Thyroid gland (tissue), 4 donors: ENCODE results near the gene MSANTD2. TPM values are rescaled to one million over a fixed set of nuclear protein-coding genes. Genes with fewer than 3 reads are reported as not detected.

Experiments
- DNase-seq, 2 donors: peaks; one replicate each; pipeline ENCODE4 v3.0.0-alpha.2; 2019
- H3K27ac ChIP-seq, 3 donors: fragments of 200-600 bp; sonication (generic); 1 replicate in 2 of 3; 2 replicates in 1 of 3; pipeline ENCODE4 v1.5.1; 2016 to 2019; ENCODE audit warnings: mild to moderate bottlenecking in 1 of 3, moderate library complexity in 1 of 3
- H3K27me3 ChIP-seq: fragments of 200-600 bp; sonication (generic); one replicate; pipeline ENCODE4 v1.5.1; 2019
- H3K36me3 ChIP-seq, 2 donors: fragments of 200-600 bp; sonication (generic); one replicate each; pipeline ENCODE4 v1.5.1; 2016 to 2019
- H3K4me1 ChIP-seq, 2 donors: fragments of 200-600 bp; sonication (generic); one replicate each; pipeline ENCODE4 v1.5.1; 2017 to 2019
- H3K4me3 ChIP-seq, 3 donors: fragments of 200-600 bp; sonication (generic); replicated peaks in 1 of 3; 1 replicate in 2 of 3; 2 replicates in 1 of 3; pipeline ENCODE4 v1.5.1; 2016; ENCODE audit warnings: mild to moderate bottlenecking in 1 of 3
- H3K9me3 ChIP-seq: fragments of 200-600 bp; sonication (generic); one replicate; pipeline ENCODE4 v1.5.1; 2017
- POLR2A ChIP-seq, 2 donors: fragments of 450-650 bp; IDR thresholded peaks; one replicate each; pipeline ENCODE4 v1.6.1; 2017; ENCODE audit warnings: antibody characterized with exemption in 2 of 2, mild to moderate bottlenecking in 2 of 2, moderate library complexity in 1 of 2
- WGBS, 2 donors: methylation state at CpG; one replicate each; pipeline ENCODE4 v1.1.5; 2017; 5-methylcytosine and 5-hydroxymethylcytosine counted together
- intact Hi-C: fragments of 100-400 bp; cut with DNase I; formaldehyde crosslinking; loops from one replicate; pipeline ENCODE4 v1.15.1; 2023
- total RNA-seq, 4 donors: library from RNA; depleted of rRNA; stranded (reverse); fragments of >200 nt; gene quantifications; one replicate each; pipeline ENCODE4 v1.2.3, GENCODE V29; 2016
- TF ChIP-seq, protein P1 (sequence below), 6 experiments: fragments of 200-600 bp in 3 of 6; fragments of 450-650 bp in 3 of 6; sonication (generic) in 3 of 6; IDR thresholded peaks; one replicate each; pipeline ENCODE4 v1.5.1; 2016 to 2019; ENCODE audit warnings: antibody characterized with exemption in 6 of 6, mild to moderate bottlenecking in 2 of 6, inconsistent platforms in 1 of 6, moderate library complexity in 1 of 6

The MSANTD2 gene
- total RNA-seq, 4 donors from 2014 or later = 29.1 to 56.1 (median 37.0) TPM

DNA sequence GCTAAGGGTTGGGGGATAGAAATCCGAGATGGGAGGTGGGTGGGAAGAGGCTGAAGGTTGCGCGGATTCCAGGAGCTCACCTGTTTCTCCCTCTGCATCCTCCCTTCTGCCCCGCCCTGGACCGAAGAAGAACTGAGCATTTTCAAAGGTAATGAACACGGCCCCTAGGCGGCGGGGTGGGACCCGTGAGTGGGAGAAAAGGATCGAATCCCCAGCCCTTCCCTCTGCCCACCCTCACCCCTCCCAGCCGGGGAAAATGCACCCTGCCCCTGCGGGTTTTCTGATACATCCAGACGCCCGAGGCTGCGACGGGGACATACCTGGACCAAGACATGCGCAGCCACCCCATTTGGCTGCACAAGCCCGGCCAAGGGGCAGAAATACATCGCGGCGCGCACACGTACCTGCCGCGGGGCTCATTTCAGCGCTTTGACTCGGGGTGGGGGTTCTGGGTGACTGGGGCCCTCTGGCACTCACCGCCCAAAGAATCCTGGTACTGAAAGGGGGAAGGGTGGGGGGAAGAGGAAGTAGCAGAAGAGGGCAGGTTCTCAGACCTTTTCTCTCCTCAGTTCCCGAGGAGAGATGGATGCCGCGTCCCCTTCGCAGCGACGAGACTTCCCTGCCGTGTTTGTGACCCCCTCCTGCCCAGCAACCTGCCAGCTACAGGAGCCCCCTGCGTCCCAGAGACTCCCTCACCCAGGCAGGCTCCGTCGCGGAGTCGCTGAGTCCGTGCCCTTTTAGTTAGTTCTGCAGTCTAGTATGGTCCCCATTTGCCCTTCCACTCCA, 54.2 kb downstream of the MSANTD2 start:
- 14 to 26% methylated on average over 40 to 41 of the region's 41 CpGs for WGBS, 2 donors
- peaks cover 12 to 50% of the 10 kb centered on the region in 2 donors for H3K4me1 ChIP-seq
- H3K4me3 ChIP-seq = peak overlapping the region; percentile 38 to 87 (median 76)
- H3K36me3 ChIP-seq = no peaks in the 10 kb centered on the region
- H3K27ac ChIP-seq = peak overlapping the region; percentile 75 to 97 (median 83)
- intact Hi-C loops = loop anchor here (10.0 kb wide), 1 partner anchor 49 kb away; no protein-coding TSS in a partner anchor
- no peaks in the 10 kb centered on the region for H3K9me3 ChIP-seq
- DNase-seq = peak; percentile 63 to 69
- no peaks in the 10 kb centered on the region for H3K27me3 ChIP-seq
- no peak for TF ChIP-seq POLR2A (IDR thresholded peaks at IDR 0.05)
- TF ChIP-seq, protein P1, sequence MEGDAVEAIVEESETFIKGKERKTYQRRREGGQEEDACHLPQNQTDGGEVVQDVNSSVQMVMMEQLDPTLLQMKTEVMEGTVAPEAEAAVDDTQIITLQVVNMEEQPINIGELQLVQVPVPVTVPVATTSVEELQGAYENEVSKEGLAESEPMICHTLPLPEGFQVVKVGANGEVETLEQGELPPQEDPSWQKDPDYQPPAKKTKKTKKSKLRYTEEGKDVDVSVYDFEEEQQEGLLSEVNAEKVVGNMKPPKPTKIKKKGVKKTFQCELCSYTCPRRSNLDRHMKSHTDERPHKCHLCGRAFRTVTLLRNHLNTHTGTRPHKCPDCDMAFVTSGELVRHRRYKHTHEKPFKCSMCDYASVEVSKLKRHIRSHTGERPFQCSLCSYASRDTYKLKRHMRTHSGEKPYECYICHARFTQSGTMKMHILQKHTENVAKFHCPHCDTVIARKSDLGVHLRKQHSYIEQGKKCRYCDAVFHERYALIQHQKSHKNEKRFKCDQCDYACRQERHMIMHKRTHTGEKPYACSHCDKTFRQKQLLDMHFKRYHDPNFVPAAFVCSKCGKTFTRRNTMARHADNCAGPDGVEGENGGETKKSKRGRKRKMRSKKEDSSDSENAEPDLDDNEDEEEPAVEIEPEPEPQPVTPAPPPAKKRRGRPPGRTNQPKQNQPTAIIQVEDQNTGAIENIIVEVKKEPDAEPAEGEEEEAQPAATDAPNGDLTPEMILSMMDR (IDR thresholded peaks at IDR 0.05) = peak in 5 of 6 experiments; percentile 11 to 39 (median 32)

DNA sequence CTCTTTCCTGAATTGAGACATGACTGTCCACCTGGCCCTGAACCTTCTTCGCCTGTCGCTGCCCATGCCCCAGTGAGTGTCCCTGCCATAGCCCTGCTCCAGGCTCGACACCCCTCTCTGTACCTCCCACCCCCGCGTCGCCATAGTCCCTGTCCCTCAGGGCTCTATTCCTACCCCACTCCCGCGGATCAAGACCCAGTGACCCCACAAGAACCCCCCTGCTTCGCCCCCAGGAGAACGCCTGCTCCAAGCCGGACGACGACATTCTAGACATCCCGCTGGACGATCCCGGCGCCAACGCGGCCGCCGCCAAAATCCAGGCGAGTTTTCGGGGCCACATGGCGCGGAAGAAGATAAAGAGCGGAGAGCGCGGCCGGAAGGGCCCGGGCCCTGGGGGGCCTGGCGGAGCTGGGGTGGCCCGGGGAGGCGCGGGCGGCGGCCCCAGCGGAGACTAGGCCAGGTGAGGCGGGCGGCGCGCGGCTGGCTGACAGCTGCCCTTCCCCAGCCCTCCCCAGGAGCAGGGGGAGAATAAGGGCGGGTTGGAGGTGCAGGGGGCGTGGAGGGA, 54.9 kb downstream of the MSANTD2 start:
- WGBS, 2 donors = 54 to 66% methylated on average over 33 to 44 of the region's 44 CpGs
- Histone ChIP-seq H3K4me3 (peak overlapping the region in 1 of 3 donors; percentile 38), H3K27me3 (no peaks in the 10 kb centered on the region), H3K36me3 (no peaks in the 10 kb centered on the region), H3K9me3 (no peaks in the 10 kb centered on the region), H3K4me1 (peaks cover 14 to 49% of the 10 kb centered on the region in 2 donors), H3K27ac (no peak overlapping the region)
- no peak for DNase-seq
- no peak for TF ChIP-seq POLR2A (IDR thresholded peaks at IDR 0.05)
- TF ChIP-seq, protein P1 (IDR thresholded peaks at IDR 0.05) = no peak
- intact Hi-C loops = loop anchor here (10.0 kb wide), 1 partner anchor 49 kb away; no protein-coding TSS in a partner anchor

DNA sequence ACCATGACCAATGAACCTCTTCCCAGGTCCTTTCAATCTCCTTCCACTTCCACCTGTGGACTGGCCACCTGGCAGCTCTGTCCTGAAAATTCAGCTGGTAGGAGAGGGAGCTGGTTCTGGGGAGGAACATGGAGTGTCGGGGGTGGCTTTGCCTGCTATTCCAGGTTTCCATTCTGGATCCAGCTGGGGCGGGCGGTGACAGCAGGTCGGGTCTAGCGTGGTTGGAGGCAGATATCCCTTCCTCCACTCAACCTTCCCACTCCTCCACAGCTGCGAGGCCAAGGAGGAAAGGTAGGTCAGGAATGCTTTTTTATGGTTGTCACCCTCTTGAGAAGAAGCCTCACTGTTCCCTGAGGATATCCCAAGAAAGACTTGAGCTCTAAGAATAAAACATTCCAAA, 57.2 kb downstream of the MSANTD2 start:
- Histone ChIP-seq H3K27me3 (no peaks in the 10 kb centered on the region), H3K9me3 (no peaks in the 10 kb centered on the region), H3K27ac (no peak overlapping the region), H3K4me3 (no peak overlapping the region), H3K4me1 (peaks cover 18 to 39% of the 10 kb centered on the region in 2 donors), H3K36me3 (no peaks in the 10 kb centered on the region)
- no peak for DNase-seq
- WGBS, 2 donors = 89 to 92% methylated on average over 6 of the region's 6 CpGs
- TF ChIP-seq, protein P1 (IDR thresholded peaks at IDR 0.05) = no peak
- no peak for TF ChIP-seq POLR2A (IDR thresholded peaks at IDR 0.05)
- intact Hi-C loops = loop anchor here (5.0 to 10.0 kb wide), 2 partner anchors 52 to 71 kb away; partner anchors contain the start of genes SIAE and SPA17

DNA sequence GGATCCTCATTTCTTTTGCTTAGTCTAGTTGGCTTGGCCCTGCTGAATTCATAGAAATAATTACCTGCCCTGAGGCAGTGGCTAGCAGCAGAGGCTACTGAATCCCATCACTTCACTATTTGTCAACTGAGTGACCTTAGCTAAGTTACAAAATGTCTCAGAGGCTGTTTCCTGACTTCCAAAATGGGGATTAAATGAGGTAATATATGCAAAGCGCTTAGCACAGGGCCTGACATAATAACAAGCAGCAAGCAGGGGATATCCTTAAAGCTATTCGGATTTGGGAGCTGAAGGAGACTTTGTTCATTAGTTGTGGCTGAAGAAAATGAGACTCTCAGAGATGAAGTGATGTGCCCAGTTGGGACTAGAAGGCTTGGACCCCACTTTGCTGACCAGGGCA, 57.7 kb downstream of the MSANTD2 start:
- no peaks in the 10 kb centered on the region for H3K9me3 ChIP-seq
- peaks cover 14 to 34% of the 10 kb centered on the region in 2 donors for H3K4me1 ChIP-seq
- no peak overlapping the region for H3K27ac ChIP-seq
- intact Hi-C loops = loop anchor here (5.0 to 10.0 kb wide), 2 partner anchors 52 to 70 kb away; partner anchors contain the start of genes SIAE and SPA17
- H3K27me3 ChIP-seq = no peaks in the 10 kb centered on the region
- no peak overlapping the region for H3K4me3 ChIP-seq
- DNase-seq = no peak
- H3K36me3 ChIP-seq = no peaks in the 10 kb centered on the region
- 95 to 96% methylated on average over 2 of the region's 2 CpGs for WGBS, 2 donors
- TF ChIP-seq POLR2A (IDR thresholded peaks at IDR 0.05) = no peak
- TF ChIP-seq, protein P1 (IDR thresholded peaks at IDR 0.05) = no peak
